EH (cell line): ENCODE measurements around the gene KCNJ15.

ENCODE experiments used
- DNase-seq: peaks from one replicate; pipeline ENCODE4 v3.0.0-alpha.2; 2015; ENCODE audit warnings: low read depth

Gene KCNJ15

GRCh38 chr21:38297871-38298270 lies 41.1 kb downstream of the KCNJ15 start:
- DNase-seq, result no peak

GRCh38 chr21:38298832-38299231 lies 42.0 kb downstream of the KCNJ15 start:
- no peak for DNase-seq

DNA sequence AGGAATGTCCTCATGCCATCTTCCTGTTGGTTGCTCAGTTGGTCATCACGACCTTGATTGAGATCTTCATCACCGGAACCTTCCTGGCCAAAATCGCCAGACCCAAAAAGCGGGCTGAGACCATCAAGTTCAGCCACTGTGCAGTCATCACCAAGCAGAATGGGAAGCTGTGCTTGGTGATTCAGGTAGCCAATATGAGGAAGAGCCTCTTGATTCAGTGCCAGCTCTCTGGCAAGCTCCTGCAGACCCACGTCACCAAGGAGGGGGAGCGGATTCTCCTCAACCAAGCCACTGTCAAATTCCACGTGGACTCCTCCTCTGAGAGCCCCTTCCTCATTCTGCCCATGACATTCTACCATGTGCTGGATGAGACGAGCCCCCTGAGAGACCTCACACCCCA lies 42.9 kb downstream of the KCNJ15 start:
- no peak for DNase-seq

DNA sequence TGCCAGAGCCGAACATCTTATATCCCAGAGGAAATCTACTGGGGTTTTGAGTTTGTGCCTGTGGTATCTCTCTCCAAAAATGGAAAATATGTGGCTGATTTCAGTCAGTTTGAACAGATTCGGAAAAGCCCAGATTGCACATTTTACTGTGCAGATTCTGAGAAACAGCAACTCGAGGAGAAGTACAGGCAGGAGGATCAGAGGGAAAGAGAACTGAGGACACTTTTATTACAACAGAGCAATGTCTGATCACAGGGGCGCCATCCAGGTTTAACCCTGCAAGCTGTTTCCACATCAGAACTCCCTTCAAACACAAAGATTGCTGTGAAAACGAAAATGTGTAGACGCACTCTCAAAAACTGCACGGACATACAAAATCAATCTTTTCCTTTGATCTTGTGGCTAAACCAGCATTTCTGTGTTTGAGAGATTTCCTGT lies 43.4 kb downstream of the KCNJ15 start:
- no peak for DNase-seq

DNA sequence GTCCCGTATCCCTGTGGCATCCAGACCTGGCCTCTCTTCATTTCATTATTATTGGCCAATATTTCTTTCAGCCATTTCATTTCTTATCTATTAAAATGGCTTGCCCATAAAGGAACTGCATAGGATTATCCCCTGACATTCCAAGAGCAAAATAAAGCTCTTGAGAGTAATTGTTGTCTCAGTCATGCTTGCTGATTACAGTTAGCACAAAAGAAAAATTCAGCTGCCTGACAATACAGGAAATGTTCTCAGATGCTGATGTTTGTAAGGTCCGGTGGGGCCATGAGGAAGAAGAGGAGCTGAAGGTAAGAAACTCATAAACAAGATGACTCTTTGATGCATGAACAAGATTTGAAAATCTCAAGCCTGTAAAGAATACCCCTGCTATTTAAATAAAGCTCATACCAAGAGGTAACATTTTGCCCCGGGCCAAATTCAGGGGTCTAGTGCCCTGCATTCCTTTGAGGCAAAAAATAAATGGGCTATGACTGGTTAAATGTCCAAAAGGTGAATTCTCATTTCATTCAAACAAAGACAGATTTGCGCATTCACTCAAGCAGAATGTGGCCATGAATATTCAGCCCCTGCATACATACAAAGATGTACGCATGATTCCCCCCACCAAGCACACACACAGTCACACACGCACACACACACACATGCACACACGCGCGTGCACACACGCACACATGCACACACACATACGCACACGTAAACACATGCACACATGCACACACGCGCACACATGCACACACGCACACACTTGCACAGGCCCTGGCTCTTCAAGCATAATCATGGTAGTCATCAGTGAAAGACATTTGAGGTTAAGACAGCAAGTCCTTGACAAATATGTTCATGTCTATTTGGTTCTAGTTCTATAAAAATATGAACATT lies 44.8 kb downstream of the KCNJ15 start:
- DNase-seq, result no peak

GRCh38 chr21:38303300-38303699 lies 46.5 kb downstream of the KCNJ15 start:
- DNase-seq, result peak; percentile 93

GRCh38 chr21:38306433-38307141 lies 49.8 kb downstream of the KCNJ15 start:
- DNase-seq, result peak; percentile 97

DNA sequence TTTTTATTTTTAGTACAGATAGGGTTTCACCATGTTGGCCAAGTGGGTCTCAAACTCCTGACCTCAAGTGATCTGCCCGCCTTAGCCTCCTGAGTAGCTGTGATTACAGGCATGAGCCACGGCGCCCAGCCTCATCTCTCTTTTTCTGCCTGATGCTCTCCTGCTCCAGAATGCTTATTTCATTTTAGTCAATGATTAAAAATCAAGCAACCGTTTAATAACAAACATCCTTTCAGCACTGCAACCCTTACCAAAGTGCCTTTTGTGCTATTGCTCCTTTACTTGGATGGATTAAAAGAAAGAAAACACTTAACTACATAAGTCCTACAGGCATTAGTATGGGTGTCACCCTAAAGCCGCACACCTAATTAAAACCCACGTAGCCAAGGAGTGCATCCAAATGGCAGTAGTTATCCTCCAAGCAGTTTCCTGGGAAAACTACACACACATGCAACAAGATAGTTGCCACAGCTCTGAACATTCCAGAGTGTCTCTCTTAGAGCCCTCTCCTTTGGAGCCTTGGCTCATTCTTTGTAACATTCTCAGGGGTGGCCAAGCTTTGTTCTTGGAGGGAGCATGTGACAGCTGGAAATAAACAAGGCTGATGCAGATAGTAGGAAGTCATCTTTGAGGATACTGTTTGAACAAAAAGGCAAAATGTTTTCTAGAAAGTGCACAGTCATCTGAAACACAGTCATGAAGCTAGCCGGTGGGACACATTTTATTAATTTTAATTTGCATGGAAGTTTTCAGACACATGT lies 51.2 kb downstream of the KCNJ15 start:
- peak; percentile 65 for DNase-seq

- no peak for DNase-seq
Observed at GRCh38 chr21:38308532-38309119, 51.8 kb downstream of the KCNJ15 start.

- DNase-seq, result peak; percentile 68
Observed at GRCh38 chr21:38310646-38311485, 54.1 kb downstream of the KCNJ15 start.

DNA sequence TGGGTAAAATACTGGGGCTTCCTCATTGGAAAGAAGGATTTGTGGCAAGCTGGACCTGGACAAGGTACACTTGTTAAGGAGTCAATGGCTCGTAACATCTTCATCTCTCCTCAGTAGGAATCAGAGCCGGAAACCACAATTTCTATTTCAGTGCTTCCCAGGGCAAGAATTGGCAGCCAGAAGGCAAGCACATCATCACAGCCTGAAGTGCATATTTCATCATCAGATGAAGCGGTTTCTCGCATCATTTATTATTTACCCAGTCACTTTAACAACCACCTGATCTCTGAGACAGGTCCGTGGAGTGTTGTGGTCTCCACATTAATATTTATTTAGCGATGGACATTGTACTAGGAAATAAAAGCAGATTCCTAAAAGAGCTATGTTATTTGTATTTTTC lies 55.0 kb downstream of the KCNJ15 start:
- DNase-seq, result no peak

DNA sequence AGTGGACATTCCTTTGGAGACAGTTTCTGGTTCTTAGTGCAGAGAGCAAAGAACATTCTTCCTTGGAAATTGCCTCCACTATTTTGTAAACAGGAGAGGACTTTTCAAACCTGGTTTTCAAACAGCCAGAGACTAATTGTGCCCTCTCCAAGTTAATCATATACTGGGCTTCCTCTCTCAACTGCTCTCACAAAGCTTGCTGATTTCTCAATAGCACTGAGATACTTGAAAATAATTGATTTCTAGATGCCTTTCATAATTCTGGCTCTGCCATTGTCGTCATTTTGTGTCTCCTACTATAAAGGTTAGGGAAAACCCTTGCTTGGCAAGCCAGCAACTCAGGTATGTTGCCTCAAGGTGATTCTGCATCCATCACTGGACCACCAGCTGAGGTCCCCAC lies 56.0 kb downstream of the KCNJ15 start:
- DNase-seq, result no peak

DNA sequence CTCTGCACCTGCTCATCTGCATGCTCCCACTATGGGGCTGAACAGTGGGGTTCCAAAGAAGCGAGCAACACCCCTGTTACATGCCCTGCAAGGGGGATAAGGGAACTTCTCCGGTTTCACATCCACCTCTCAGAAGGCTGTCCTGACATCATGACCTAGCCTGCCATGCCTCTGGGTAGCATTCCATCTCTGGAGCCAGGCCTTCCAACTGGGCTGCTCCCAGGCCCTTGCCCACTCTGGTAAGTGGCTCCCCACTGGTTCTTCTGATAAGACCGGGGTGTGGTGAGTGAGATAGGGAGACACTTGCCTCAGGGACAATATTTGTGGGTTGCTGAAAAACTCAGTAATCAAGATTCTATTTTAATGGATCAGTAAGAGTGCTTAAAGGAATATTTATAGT lies 57.8 kb downstream of the KCNJ15 start:
- DNase-seq, result no peak

- DNase-seq, result no peak
Observed at GRCh38 chr21:38315122-38315521, 58.3 kb downstream of the KCNJ15 start.

DNA sequence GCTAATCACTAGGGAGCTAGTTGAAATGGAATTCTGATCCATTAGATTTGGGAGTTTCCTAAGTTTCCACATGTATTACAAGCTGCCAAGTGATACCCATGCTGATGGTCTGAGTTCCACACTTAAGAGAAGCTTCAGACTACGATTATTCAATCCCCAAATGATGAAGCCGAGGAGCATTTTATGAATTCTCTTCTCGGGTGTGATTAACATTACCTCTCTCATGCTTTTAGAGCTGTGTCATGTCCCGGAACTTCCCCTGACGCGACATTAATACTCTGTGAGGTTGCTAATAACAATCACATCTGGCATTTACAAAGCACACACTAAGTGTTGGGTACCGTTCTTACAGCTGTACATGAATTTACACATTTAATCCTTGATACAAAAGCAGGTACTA lies 63.0 kb downstream of the KCNJ15 start:
- DNase-seq, result peak; percentile 73

DNA sequence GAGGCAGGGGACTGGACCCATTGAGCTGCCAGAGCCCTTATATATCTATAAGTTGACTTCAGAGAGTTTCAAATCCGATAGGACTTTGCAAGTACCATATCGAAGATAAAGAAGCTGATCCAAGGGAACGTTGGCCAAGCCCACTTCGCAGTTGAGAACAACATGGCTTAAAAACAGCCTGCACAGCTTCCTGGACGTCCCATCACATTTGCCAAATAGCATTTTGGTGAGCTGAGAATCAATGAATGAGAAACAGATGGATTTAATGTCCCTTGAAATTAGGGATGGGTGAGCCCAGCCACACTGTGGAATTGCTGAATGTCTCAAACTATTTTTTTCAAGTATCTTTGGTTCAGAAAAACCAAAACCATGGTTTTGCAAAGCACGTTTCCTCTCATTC lies 64.8 kb downstream of the KCNJ15 start:
- no peak for DNase-seq

GRCh38 chr21:38322311-38322950 lies 65.6 kb downstream of the KCNJ15 start:
- peak; percentile 44 for DNase-seq

- DNase-seq, result peak; percentile 97
Observed at GRCh38 chr21:38323721-38324531, 67.1 kb downstream of the KCNJ15 start.

DNA sequence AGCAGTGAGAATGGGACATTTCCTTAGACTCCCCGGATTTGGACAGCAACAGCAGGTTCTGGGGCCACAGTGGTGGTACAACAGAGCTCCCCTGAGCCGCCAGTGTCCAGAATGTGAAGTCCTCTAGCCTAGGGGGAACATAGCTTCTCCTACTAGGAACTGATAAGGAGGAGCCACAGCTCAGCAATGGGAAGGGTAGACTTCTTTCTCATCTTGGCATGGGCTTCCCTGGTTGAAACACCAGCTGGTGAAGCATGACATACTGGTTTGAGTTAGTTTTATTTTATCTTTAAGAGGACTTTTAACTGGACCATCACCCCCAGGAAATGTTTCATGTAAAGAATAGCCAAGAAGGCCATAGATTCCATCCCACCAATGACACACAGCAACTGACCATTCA lies 68.4 kb downstream of the KCNJ15 start:
- DNase-seq, result no peak
